Measurements from ENCODE around the gene CRB1. TPM values are rescaled to one million over a fixed set of nuclear protein-coding genes. Genes with fewer than 3 reads are reported as not detected.

The CRB1 gene
- polyA plus RNA-seq, 1 donor (not counting 4 experiments of a cell fraction or from before 2014, with no cell fraction given), result 0.04 TPM

DNA sequence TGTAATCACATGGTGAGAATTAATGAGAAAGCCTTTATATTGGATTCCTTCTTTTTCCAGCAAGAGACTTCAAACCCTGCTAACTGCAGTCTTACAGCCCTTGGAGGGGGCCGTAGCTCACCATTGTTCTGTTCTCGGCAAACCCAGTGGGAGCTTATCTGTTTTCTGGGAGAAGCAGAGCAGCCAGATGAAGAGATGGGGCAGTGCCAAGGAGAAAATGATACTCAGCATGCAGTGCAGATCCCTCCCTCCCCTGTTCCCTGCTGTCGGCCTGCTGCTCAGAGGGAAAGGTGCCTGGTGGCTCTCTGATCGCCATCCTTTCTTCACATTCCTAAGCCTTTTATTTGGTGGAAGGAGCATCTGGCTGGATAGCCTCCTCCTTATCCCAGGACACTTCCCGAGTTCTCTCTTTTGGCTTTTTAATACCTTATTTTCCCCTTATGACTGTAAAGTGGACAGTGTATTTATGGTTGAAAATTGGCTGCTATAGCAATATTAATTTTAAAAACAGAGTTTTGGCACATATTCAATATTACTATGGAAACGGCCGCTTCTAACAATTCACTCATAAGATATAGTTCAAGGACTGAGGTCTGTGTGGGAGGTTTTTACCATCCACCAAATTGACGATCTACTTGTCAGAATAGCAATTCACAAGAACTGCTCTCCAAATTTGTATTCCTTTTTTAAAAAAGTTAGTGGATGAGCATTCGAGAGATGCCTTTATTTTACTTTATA is 203.4 kb downstream of the CRB1 start:
- no peak overlapping the region for H3K9ac ChIP-seq (ENCODE audit: control insufficient read depth, extremely low read depth, insufficient read depth, low read length)
- H3K27ac ChIP-seq (ENCODE audit: control insufficient read depth, insufficient read depth, low read length), result no peak overlapping the region
- dilution Hi-C loops (cut with MboI; ENCODE audit: extremely low pct_ligation_motif_present, low sequenced_read_pairs), result no loop called here
- H3K79me2 ChIP-seq (ENCODE audit: control insufficient read depth, insufficient read depth, low read length), result no peaks in the 10 kb centered on the region
- TF ChIP-seq, protein P1, sequence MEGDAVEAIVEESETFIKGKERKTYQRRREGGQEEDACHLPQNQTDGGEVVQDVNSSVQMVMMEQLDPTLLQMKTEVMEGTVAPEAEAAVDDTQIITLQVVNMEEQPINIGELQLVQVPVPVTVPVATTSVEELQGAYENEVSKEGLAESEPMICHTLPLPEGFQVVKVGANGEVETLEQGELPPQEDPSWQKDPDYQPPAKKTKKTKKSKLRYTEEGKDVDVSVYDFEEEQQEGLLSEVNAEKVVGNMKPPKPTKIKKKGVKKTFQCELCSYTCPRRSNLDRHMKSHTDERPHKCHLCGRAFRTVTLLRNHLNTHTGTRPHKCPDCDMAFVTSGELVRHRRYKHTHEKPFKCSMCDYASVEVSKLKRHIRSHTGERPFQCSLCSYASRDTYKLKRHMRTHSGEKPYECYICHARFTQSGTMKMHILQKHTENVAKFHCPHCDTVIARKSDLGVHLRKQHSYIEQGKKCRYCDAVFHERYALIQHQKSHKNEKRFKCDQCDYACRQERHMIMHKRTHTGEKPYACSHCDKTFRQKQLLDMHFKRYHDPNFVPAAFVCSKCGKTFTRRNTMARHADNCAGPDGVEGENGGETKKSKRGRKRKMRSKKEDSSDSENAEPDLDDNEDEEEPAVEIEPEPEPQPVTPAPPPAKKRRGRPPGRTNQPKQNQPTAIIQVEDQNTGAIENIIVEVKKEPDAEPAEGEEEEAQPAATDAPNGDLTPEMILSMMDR (optimal IDR thresholded peaks at IDR 0.05 in 1 of 3, IDR thresholded peaks at IDR 0.05 in 1 of 3, conservative IDR thresholded peaks at IDR 0.05 in 1 of 3; ENCODE audit: extremely low read depth in 1 of 3, insufficient read depth in 2 of 3, low read length in 3 of 3), result no peak
- TF ChIP-seq EZH2 (IDR thresholded peaks at IDR 0.05; ENCODE audit: low read length), result no peak
- H4K20me1 ChIP-seq (ENCODE audit: control insufficient read depth, extremely low read depth, insufficient read depth, low read length), result no peaks in the 10 kb centered on the region
- H3K27me3 ChIP-seq (ENCODE audit: control insufficient read depth, extremely low read depth, insufficient read depth, low read length), result no peaks in the 10 kb centered on the region
- H3K36me3 ChIP-seq (ENCODE audit: control insufficient read depth in 2 of 2, extremely low read depth in 1 of 2, insufficient read depth in 2 of 2, low read length in 2 of 2), result no peaks in the 10 kb centered on the region
- H3K4me3 ChIP-seq (ENCODE audit: control insufficient read depth in 2 of 3, extremely low read depth in 1 of 3, insufficient read depth in 2 of 3, low read depth in 1 of 3, low read length in 3 of 3), result no peak overlapping the region
- no peaks in the 10 kb centered on the region for H3K9me3 ChIP-seq (ENCODE audit: control insufficient read depth, low read depth, low read length)
- no peaks in the 10 kb centered on the region for H3K9me1 ChIP-seq (ENCODE audit: control insufficient read depth, extremely low read depth, insufficient read depth, low read length)
- no peak overlapping the region for H3K4me2 ChIP-seq (ENCODE audit: control insufficient read depth, extremely low read depth, insufficient read depth, low read depth, low read length)
- H3K4me1 ChIP-seq (ENCODE audit: control insufficient read depth, extremely low read depth, insufficient read depth, low read length), result no peaks in the 10 kb centered on the region
- FAIRE-seq (no peak), DNase-seq (ENCODE audit: low read depth, low spot score) (no peak)
- H2AFZ ChIP-seq (ENCODE audit: control insufficient read depth, low read length), result no peak overlapping the region

DNA sequence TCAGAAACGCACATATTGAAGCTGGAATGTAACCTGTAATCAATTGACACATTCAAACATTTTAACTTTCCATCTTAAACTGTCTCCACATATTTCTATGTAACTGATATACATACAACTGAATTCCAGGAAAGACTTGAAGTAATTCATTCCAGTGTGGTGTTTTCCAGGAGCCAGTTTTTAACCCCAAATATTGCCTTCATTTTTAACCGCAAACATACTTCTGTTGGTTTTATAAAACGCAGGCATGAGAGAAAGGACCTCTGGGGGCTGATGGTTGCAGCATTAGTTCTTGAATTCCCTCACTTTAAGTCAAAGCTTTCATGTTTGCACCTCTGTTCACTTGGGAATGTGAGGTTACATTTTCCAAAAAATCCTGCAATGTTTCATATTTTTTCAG is 204.1 kb downstream of the CRB1 start:
- FAIRE-seq, result no peak

More for the DNA sequence above, 204.1 kb downstream of the CRB1 start:
- Histone ChIP-seq H3K9me3 (ENCODE audit: control insufficient read depth, low read depth, low read length) (no peaks in the 10 kb centered on the region), H3K9me1 (ENCODE audit: control insufficient read depth, extremely low read depth, insufficient read depth, low read length) (no peaks in the 10 kb centered on the region), H3K4me1 (ENCODE audit: control insufficient read depth, extremely low read depth, insufficient read depth, low read length) (no peaks in the 10 kb centered on the region), H4K20me1 (ENCODE audit: control insufficient read depth, extremely low read depth, insufficient read depth, low read length) (no peaks in the 10 kb centered on the region), H3K9ac (ENCODE audit: control insufficient read depth, extremely low read depth, insufficient read depth, low read length) (no peak overlapping the region), H3K4me2 (ENCODE audit: control insufficient read depth, extremely low read depth, insufficient read depth, low read depth, low read length) (no peak overlapping the region), H3K27me3 (ENCODE audit: control insufficient read depth, extremely low read depth, insufficient read depth, low read length) (no peaks in the 10 kb centered on the region), H3K36me3 (ENCODE audit: control insufficient read depth in 2 of 2, extremely low read depth in 1 of 2, insufficient read depth in 2 of 2, low read length in 2 of 2) (no peaks in the 10 kb centered on the region), H3K79me2 (ENCODE audit: control insufficient read depth, insufficient read depth, low read length) (no peaks in the 10 kb centered on the region), H3K4me3 (ENCODE audit: control insufficient read depth in 2 of 3, extremely low read depth in 1 of 3, insufficient read depth in 2 of 3, low read depth in 1 of 3, low read length in 3 of 3) (no peak overlapping the region), H2AFZ (ENCODE audit: control insufficient read depth, low read length) (no peak overlapping the region), H3K27ac (ENCODE audit: control insufficient read depth, insufficient read depth, low read length) (no peak overlapping the region)
- dilution Hi-C loops (cut with MboI; ENCODE audit: extremely low pct_ligation_motif_present, low sequenced_read_pairs), result no loop called here
- DNase-seq (ENCODE audit: low read depth, low spot score), result no peak
- TF ChIP-seq, protein P1 (optimal IDR thresholded peaks at IDR 0.05 in 1 of 3, IDR thresholded peaks at IDR 0.05 in 1 of 3, conservative IDR thresholded peaks at IDR 0.05 in 1 of 3; ENCODE audit: extremely low read depth in 1 of 3, insufficient read depth in 2 of 3, low read length in 3 of 3), result no peak
- no peak for TF ChIP-seq EZH2 (IDR thresholded peaks at IDR 0.05; ENCODE audit: low read length)

All from keratinocyte (primary cell).